Fibroblast of the aortic adventitia (primary cell): ENCODE data around the gene KRTAP5-5. TPM values are rescaled to one million over a fixed set of nuclear protein-coding genes. Genes with fewer than 3 reads are reported as not detected.

Experiments
- DNase-seq: peaks from one replicate; pipeline ENCODE4 v3.0.0-alpha.2; 2010; ENCODE audit warnings: low read depth
- H3K4me3 ChIP-seq: 2 replicates; pipeline ENCODE4 v1.5.1; 2011; ENCODE audit warnings: low read depth, mild to moderate bottlenecking, control low read depth, low read length, moderate library complexity
- total RNA-seq: library from RNA; depleted of rRNA; stranded (reverse); fragments of >200 nt; gene quantifications from 2 replicates; pipeline ENCODE4 v1.2.3, GENCODE V29; 2012; ENCODE audit warnings: low replicate concordance
- TF ChIP-seq, protein P1 (sequence below): IDR thresholded peaks from 2 replicates; pipeline ENCODE4 v1.5.1; 2011; ENCODE audit warnings: mild to moderate bottlenecking, low read length, control low read depth, inconsistent platforms; ENCODE audit not compliant: insufficient read depth

KRTAP5-5 gene
- total RNA-seq, 1 donor: not detected

DNA sequence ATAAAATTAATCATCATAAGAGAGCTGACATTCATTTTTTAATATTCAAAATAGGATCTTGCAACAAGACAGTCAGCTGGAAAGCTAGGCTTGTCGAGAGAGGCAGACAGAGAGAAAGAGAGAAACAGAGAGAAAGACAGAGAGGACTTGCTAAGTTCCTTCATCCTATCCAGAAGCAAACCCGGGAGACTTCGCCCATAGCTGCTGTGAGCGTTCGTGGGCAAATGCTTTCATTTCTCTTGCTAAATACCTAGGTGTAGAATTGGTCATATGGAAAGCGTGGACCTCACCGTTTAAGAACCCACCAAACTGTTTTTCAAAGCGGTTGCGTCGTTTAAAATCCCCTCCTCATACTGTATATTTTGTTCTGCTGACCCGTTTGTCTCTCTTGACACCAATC lies 42.1 kb downstream of the KRTAP5-5 start:
- DNase-seq: no peak
- no peak overlapping the region for H3K4me3 ChIP-seq
- TF ChIP-seq, protein P1, sequence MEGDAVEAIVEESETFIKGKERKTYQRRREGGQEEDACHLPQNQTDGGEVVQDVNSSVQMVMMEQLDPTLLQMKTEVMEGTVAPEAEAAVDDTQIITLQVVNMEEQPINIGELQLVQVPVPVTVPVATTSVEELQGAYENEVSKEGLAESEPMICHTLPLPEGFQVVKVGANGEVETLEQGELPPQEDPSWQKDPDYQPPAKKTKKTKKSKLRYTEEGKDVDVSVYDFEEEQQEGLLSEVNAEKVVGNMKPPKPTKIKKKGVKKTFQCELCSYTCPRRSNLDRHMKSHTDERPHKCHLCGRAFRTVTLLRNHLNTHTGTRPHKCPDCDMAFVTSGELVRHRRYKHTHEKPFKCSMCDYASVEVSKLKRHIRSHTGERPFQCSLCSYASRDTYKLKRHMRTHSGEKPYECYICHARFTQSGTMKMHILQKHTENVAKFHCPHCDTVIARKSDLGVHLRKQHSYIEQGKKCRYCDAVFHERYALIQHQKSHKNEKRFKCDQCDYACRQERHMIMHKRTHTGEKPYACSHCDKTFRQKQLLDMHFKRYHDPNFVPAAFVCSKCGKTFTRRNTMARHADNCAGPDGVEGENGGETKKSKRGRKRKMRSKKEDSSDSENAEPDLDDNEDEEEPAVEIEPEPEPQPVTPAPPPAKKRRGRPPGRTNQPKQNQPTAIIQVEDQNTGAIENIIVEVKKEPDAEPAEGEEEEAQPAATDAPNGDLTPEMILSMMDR: no peak

DNA sequence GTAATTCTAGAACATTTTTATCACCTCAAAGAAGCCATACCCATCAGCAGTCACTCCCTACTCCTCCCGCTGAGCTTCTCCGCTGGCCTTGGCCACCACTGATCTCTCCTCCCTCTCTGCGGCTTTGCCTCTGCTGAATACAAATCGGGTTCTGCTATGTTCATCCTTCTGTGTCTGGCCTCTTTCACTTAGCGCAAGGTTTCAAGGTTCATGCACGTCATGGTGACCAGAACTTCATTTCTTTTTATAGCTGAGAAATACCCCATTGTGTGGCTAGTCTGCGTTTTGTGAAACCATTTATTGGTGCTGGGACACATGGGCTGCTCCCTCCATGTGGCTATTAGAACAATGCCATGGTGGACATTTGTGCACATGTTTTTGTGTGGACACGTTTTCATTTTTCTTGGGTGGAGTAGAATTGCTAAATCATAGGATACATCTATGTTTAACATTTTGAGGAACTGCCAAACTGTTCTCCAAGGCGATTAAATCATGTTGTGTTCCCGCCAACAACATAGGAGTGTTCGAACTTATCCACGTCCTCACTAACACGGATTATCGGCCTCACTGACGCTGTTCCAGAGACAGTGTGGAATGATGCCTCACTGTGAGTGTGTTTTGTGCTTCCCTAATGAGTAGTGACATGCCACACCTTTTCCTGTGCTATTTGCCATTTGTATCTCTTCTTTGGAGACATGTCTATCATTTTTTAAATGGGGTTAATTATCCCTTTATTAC lies 43.2 kb downstream of the KRTAP5-5 start:
- H3K4me3 ChIP-seq: no peak overlapping the region
- TF ChIP-seq, protein P1: no peak
- DNase-seq: no peak

DNA sequence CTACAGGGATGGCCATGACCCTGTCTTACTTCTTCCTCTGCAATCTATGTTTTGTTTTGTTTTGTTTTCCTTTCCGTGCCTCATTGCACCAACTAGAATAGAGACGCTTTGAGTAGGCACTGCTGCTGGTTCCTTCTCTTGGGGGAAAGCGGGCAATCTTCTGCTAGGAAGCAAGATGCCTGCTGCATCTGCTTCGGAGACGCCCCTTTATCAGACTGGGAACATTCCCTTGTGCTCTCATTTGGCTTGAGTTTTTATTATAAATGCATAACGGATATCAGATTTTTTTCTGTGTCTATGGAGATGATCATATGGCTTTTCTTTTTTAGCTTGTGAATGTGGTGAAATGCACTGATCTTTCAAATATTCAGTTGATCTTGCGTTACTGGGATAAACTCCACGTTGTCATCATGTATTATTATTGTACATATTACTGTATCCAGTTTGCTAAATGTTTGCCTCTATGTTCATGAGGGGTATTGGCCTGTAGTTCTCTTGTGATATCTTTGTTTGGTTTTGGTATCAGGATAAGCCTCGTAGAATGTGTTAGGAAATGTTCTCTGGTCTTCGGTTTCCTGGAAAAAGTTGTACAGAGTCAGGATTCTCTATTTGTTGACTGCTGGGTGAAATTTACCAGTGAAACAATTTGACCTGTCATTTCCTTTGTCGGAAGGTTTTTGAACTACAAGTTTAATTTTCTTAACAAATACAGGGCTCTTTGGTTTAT lies 44.0 kb downstream of the KRTAP5-5 start:
- TF ChIP-seq, protein P1: no peak
- H3K4me3 ChIP-seq: no peak overlapping the region
- no peak for DNase-seq

DNA sequence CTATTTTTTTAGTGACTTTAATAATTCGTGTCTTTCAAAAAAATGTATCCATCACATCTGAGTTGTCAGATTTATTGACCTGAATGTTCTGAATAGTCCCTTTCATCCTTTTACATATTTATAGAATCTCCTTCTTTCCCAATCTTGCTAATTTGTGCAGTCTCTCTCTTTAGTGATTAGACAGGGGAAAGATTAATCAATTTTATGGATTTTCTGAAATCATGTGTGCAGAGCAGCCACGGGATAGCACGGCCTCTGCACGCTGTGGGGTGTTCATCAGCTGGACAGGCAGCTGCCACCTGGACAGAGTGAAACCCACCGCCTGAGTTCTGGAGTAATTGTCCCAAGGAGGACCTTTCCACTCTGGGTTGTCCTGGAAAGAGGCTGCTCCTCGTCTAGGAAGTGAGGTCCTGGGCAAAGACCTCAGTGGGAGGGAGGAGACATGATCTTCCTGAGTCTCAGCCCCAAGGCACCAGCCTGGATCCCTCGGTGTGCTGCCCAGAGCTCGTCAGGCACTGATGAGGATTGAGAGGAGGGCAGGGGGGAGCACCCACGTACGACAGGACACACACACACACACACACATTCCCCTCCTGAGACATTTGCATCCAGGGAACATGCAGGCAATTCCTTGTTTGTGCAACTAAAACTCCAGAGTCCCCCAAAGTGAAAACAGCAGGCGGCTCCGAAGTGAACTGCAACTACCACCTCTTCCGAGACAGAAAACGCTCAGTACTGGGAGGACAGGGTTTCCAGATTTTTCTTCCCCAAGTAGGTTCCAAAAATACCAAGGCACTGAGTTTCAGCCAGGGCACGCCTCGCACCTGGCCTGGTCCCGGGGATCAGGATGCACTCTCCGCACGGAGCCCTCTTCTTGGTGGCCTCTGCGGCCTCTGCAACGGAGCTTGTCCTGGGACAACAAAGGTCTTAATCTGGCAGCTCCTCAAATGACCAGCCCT lies 44.9 kb downstream of the KRTAP5-5 start:
- no peak for DNase-seq
- TF ChIP-seq, protein P1: no peak
- H3K4me3 ChIP-seq: no peak overlapping the region

DNA sequence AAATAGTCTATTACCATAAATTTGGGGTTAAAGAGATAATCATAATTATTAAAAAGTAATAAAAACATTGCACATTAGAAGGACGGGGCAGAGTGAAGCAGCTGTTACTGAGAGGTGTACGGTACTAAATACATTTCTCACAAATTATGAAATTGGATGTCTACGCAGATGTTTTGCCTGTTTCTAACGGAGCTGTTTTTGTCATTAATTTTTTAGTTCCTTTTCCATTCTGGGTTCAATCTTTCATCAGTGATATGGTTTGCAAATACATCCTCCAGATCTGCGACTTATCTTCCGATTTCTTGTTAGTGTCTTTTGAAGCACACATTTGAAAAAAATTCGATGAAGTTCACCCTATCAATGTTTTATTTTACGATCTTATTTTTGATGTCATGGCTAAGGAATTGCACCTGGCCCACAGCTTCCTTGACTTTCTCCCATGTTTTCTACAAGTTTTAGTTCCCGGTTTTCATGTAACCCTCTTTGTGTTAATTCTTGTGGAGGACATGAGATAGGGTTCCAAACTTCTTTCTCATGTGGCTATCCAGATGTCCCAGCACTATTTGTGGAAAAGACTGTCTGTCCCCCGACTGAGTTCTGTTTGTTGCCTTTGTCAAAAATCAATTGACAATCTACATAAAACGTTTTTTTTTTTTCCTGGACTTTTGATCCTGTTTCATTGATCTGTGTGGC lies 46.1 kb downstream of the KRTAP5-5 start:
- no peak for DNase-seq
- TF ChIP-seq, protein P1: no peak
- H3K4me3 ChIP-seq: no peak overlapping the region

DNA sequence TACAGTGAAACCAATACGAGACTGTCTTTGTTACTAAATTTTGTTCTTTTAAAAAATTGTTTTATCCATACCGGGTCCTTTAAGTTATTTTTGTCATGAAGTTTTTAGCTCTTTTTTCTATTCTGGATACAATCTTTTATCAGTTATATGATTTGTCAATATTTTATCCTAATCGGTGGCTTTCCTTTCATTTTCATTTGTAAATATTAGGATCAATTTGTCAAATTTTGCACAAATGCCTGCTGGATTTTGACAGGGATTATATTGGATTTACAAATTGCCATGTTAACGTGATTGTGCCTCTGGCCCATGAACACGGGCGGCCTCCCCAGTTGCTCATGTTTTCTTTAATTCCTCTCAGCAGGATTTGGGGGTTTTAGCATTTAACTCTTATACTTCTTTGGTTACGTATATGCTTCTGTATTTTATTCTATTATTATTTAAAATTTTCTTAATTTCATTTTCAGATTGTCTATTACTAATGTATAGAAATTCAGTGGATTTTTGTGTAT lies 46.7 kb downstream of the KRTAP5-5 start:
- no peak overlapping the region for H3K4me3 ChIP-seq
- TF ChIP-seq, protein P1: no peak
- DNase-seq: no peak
